ENCODE measurements around the gene CCNDBP1.

CCNDBP1 gene

GRCh38 chr15:43185157-43186002 is at the start of gene CCNDBP1:
TSS of gene CCNDBP1 (plus strand) at chr15:43185403. CDS start at chr15:43185499, 96 bp downstream.
- ATAC-seq: peak; percentile 98
- TF ChIP-seq GLIS3 (CRISPR knock-in tag; IDR thresholded peaks at IDR 0.05) (no peak), ZFP3 (CRISPR knock-in tag; IDR thresholded peaks at IDR 0.05) (0 out of 2 replicates have a peak, but pooled peaks have one; percentile 11), OSR1 (CRISPR knock-in tag; IDR thresholded peaks at IDR 0.05) (no peak), ZC3H10 (CRISPR knock-in tag; IDR thresholded peaks at IDR 0.05) (no peak), SNAI2 (CRISPR knock-in tag; IDR thresholded peaks at IDR 0.05) (no peak), TOX (CRISPR knock-in tag; IDR thresholded peaks at IDR 0.05; ENCODE audit: borderline replicate concordance) (no peak)
- TF ChIP-seq, protein P1, sequence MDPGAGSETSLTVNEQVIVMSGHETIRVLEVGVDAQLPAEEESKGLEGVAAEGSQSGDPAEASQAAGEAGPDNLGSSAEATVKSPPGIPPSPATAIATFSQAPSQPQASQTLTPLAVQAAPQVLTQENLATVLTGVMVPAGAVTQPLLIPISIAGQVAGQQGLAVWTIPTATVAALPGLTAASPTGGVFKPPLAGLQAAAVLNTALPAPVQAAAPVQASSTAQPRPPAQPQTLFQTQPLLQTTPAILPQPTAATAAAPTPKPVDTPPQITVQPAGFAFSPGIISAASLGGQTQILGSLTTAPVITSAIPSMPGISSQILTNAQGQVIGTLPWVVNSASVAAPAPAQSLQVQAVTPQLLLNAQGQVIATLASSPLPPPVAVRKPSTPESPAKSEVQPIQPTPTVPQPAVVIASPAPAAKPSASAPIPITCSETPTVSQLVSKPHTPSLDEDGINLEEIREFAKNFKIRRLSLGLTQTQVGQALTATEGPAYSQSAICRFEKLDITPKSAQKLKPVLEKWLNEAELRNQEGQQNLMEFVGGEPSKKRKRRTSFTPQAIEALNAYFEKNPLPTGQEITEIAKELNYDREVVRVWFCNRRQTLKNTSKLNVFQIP (CRISPR knock-in tag; IDR thresholded peaks at IDR 0.05; ENCODE audit: borderline replicate concordance, low read depth): no peak

GRCh38 chr15:43143203-43143941 is 41.8 kb upstream of the CCNDBP1 start:
- ATAC-seq: no peak
- no peak for TF ChIP-seq BACH2 (CRISPR knock-in tag; IDR thresholded peaks at IDR 0.05; ENCODE audit: borderline replicate concordance)
- TF ChIP-seq CREB5 (CRISPR knock-in tag; IDR thresholded peaks at IDR 0.05; ENCODE audit: low read depth): no peak
- TF ChIP-seq, protein P1 (CRISPR knock-in tag; IDR thresholded peaks at IDR 0.05; ENCODE audit: borderline replicate concordance, low read depth): no peak
- no peak for TF ChIP-seq ARNTL (CRISPR knock-in tag; IDR thresholded peaks at IDR 0.05; ENCODE audit: borderline replicate concordance, low read depth)
- no peak for TF ChIP-seq ZNF8 (CRISPR knock-in tag; IDR thresholded peaks at IDR 0.05)

- TF ChIP-seq ZFP30 (CRISPR knock-in tag; IDR thresholded peaks at IDR 0.05) (no peak), TSHZ2 (CRISPR knock-in tag; IDR thresholded peaks at IDR 0.05) (no peak), GLIS3 (CRISPR knock-in tag; IDR thresholded peaks at IDR 0.05) (no peak), CREB5 (CRISPR knock-in tag; IDR thresholded peaks at IDR 0.05; ENCODE audit: low read depth) (no peak), ZC3H10 (CRISPR knock-in tag; IDR thresholded peaks at IDR 0.05) (no peak)
- no peak for ATAC-seq
These were observed 40.7 kb upstream of the CCNDBP1 start for GRCh38 chr15:43144512-43144911.

GRCh38 chr15:43146184-43146583 is 39.0 kb upstream of the CCNDBP1 start:
- ATAC-seq: no peak
- TF ChIP-seq OSR1 (CRISPR knock-in tag; IDR thresholded peaks at IDR 0.05) (no peak), TSHZ2 (CRISPR knock-in tag; IDR thresholded peaks at IDR 0.05) (no peak), TOX (CRISPR knock-in tag; IDR thresholded peaks at IDR 0.05; ENCODE audit: borderline replicate concordance) (no peak), ZFP3 (CRISPR knock-in tag; IDR thresholded peaks at IDR 0.05) (no peak), ARNTL (CRISPR knock-in tag; IDR thresholded peaks at IDR 0.05; ENCODE audit: borderline replicate concordance, low read depth) (no peak), BACH2 (CRISPR knock-in tag; IDR thresholded peaks at IDR 0.05; ENCODE audit: borderline replicate concordance) (no peak), GLIS3 (CRISPR knock-in tag; IDR thresholded peaks at IDR 0.05) (no peak), RARB (CRISPR knock-in tag; IDR thresholded peaks at IDR 0.05) (no peak)
- TF ChIP-seq, protein P2, sequence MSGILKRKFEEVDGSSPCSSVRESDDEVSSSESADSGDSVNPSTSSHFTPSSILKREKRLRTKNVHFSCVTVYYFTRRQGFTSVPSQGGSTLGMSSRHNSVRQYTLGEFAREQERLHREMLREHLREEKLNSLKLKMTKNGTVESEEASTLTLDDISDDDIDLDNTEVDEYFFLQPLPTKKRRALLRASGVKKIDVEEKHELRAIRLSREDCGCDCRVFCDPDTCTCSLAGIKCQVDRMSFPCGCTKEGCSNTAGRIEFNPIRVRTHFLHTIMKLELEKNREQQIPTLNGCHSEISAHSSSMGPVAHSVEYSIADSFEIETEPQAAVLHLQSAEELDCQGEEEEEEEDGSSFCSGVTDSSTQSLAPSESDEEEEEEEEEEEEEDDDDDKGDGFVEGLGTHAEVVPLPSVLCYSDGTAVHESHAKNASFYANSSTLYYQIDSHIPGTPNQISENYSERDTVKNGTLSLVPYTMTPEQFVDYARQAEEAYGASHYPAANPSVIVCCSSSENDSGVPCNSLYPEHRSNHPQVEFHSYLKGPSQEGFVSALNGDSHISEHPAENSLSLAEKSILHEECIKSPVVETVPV (CRISPR knock-in tag; IDR thresholded peaks at IDR 0.05): no peak

Data from SK-N-SH treated with all-trans-retinoic acid at 6 μM for 48 hours (cell line).